Ovary (tissue), 9 donors: ENCODE results near the gene C19orf12. TPM values are rescaled to one million over a fixed set of nuclear protein-coding genes. Genes with fewer than 3 reads are reported as not detected.

Experiments
- DNase-seq, 5 donors: peaks; one replicate each; pipeline ENCODE4 v3.0.0-alpha.2; 2019 to 2020
- H3K27ac ChIP-seq, 2 donors: fragments of 200-600 bp; one replicate each; pipeline versions ENCODE4 v1.5.1 to v1.8.0; 2019 to 2022
- H3K27me3 ChIP-seq: fragments of 200-600 bp; one replicate; pipeline ENCODE4 v1.8.0; 2022
- H3K36me3 ChIP-seq: fragments of 200-600 bp; sonication (generic); one replicate; pipeline ENCODE4 v1.5.1; 2019
- H3K4me1 ChIP-seq: one replicate; pipeline ENCODE4 v1.8.1; 2013; ENCODE audit warnings: mild to moderate bottlenecking, moderate library complexity; ENCODE audit not compliant: insufficient read depth
- H3K4me3 ChIP-seq: fragments of 200-600 bp; sonication (generic); one replicate; pipeline ENCODE4 v1.5.1; 2017
- H3K9me3 ChIP-seq, 2 donors: fragments of 200-600 bp in 1 of 2; sonication (generic) in 1 of 2; one replicate each; pipeline versions ENCODE4 v1.5.1 to v1.8.1; 2013 to 2019; ENCODE audit warnings: mild to moderate bottlenecking in 1 of 2, moderate library complexity in 1 of 2
- EP300 ChIP-seq: sonication (generic); formaldehyde crosslinking; IDR thresholded peaks from one replicate; pipeline ENCODE4 v1.6.1; 2017; ENCODE audit warnings: antibody characterized with exemption
- POLR2A ChIP-seq: fragments of 450-650 bp; IDR thresholded peaks from one replicate; pipeline ENCODE4 v1.6.1; 2017; ENCODE audit warnings: antibody characterized with exemption, mild to moderate bottlenecking, moderate library complexity
- WGBS, 3 donors: extraction: QIAGEN DNeasy Blood & Tissue Kit in 1 of 3; methylation state at CpG; one replicate each; pipeline versions ENCODE4 v1.1.5 to v1.1.7; 2013 to 2017; 5-methylcytosine and 5-hydroxymethylcytosine counted together
- intact Hi-C, 4 donors: fragments of 100-400 bp; cut with DNase I; formaldehyde crosslinking; loops; one replicate each; pipeline versions ENCODE4 v1.11.0 to v1.15.1; 2022 to 2023
- polyA plus RNA-seq, 2 donors: library from polyadenylated mRNA; stranded (reverse); fragments of 200-250 nt in 1 of 2; fragments of 350-450 nt in 1 of 2; fragmentation: Illumina TruSeq in 1 of 2; extraction: RNeasy Lipid Tissue Mini Kit (QIAGEN cat#74804) in 1 of 2; gene quantifications; one replicate each; pipeline ENCODE4 v1.2.3, GENCODE V29; 2013 to 2014
- total RNA-seq, 7 donors: library from RNA; depleted of rRNA in 2 of 7; stranded (reverse); fragments of >200 nt in 2 of 7; fragmentation: NEBNext Ultra II Directional in 3 of 7; extraction: Animal tissue kit (Norgen Biotek cat#: 25700) in 3 of 7; gene quantifications; one replicate each; pipeline versions ENCODE4 v1.1.0 to v1.2.4, GENCODE V29; 2016 to 2023
- TF ChIP-seq, protein P1 (sequence below), 3 donors: fragments of 450-650 bp in 2 of 3; fragments of 200-600 bp in 1 of 3; IDR thresholded peaks; one replicate each; pipeline versions ENCODE4 v1.5.1 to v1.8.0; 2016 to 2022; ENCODE audit warnings: antibody characterized with exemption in 3 of 3, mild to moderate bottlenecking in 1 of 3
- donor health status: DM: no; HTN: no; CAD: no; lungs with moderate emphysema.
- donor health status: DM: no; HTN: no; CAD: no.
- donor health status: Bipolar disorder and iron deficiency.
- donor health status: DM: yes; HTN: yes; CAD: no.
- donor health status: DM: no; HTN: no; CAD: no.
- donor health status: DM: yes; HTN: yes; CAD: no.

The C19orf12 gene
- total and polyA plus RNA-seq, 9 donors, result 15.6 to 33.6 (median 24.1) TPM

DNA sequence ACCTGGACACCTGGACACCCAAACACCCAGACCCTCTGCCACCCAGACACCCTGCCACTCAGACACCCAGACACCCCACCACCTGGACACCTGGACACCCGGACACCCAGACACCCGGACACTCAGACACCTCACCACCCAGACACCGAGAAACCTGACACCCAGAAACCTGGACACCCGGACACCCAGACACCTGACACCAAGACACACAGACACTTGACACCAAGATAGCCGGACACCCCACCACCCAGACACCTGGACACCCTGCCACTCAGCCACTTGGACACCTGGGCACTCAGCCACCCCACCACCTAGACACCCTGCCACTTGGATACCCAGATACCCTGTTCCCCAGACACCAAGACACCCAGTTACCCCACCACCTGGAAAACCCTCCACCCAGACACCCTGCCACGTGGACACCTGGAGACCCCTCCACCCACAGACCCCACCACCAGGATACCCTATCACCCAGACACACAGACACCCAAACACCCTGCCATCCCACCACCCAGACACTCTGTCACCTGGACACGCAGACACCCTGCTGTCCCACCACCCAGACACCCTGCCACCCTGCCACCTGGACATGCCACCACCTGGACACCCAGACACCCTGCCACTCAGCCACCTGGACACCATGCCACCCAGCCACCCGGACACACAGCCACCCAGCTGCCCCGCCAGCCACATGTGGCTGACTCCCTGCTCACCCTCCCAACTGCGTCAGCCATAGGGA is 17.4 kb downstream of the C19orf12 start:
- no peaks in the 10 kb centered on the region for H3K36me3 ChIP-seq
- 79 to 88% (median 82%) methylated on average over 7 to 10 of the region's 10 CpGs for WGBS, 3 donors
- DNase-seq, result no peak
- no peaks in the 10 kb centered on the region for H3K9me3 ChIP-seq
- no peaks in the 10 kb centered on the region for H3K4me1 ChIP-seq
- TF ChIP-seq EP300 (no peak), POLR2A (no peak)
- TF ChIP-seq, protein P1, sequence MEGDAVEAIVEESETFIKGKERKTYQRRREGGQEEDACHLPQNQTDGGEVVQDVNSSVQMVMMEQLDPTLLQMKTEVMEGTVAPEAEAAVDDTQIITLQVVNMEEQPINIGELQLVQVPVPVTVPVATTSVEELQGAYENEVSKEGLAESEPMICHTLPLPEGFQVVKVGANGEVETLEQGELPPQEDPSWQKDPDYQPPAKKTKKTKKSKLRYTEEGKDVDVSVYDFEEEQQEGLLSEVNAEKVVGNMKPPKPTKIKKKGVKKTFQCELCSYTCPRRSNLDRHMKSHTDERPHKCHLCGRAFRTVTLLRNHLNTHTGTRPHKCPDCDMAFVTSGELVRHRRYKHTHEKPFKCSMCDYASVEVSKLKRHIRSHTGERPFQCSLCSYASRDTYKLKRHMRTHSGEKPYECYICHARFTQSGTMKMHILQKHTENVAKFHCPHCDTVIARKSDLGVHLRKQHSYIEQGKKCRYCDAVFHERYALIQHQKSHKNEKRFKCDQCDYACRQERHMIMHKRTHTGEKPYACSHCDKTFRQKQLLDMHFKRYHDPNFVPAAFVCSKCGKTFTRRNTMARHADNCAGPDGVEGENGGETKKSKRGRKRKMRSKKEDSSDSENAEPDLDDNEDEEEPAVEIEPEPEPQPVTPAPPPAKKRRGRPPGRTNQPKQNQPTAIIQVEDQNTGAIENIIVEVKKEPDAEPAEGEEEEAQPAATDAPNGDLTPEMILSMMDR (IDR thresholded peaks at IDR 0.05), result no peak
- H3K27me3 ChIP-seq, result no peaks in the 10 kb centered on the region
- no peak overlapping the region for H3K4me3 ChIP-seq
- intact Hi-C loops, result no loop called here
- H3K27ac ChIP-seq, result no peak overlapping the region

DNA sequence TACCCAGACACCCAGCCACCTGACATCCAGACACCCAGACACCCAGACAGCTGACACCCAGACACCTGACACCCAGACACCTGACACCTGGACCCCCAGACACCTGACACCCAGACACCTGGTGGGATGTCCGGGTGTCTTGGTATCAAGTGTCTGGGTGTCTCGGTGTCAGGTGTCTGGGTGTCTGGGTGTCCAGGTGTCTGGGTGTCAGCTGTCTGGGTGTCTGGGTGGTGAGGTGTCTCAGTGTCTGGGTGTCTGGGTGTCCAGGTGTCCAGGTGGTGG is 18.6 kb downstream of the C19orf12 start:
- Histone ChIP-seq H3K36me3 (no peaks in the 10 kb centered on the region), H3K4me1 (no peaks in the 10 kb centered on the region), H3K9me3 (no peaks in the 10 kb centered on the region), H3K27ac (no peak overlapping the region), H3K27me3 (no peaks in the 10 kb centered on the region), H3K4me3 (no peak overlapping the region)
- 48 to 100% (median 55%) methylated on average over 2 of the region's 2 CpGs for WGBS, 3 donors
- DNase-seq, result no peak
- intact Hi-C loops, result no loop called here
- TF ChIP-seq EP300, result no peak

DNA sequence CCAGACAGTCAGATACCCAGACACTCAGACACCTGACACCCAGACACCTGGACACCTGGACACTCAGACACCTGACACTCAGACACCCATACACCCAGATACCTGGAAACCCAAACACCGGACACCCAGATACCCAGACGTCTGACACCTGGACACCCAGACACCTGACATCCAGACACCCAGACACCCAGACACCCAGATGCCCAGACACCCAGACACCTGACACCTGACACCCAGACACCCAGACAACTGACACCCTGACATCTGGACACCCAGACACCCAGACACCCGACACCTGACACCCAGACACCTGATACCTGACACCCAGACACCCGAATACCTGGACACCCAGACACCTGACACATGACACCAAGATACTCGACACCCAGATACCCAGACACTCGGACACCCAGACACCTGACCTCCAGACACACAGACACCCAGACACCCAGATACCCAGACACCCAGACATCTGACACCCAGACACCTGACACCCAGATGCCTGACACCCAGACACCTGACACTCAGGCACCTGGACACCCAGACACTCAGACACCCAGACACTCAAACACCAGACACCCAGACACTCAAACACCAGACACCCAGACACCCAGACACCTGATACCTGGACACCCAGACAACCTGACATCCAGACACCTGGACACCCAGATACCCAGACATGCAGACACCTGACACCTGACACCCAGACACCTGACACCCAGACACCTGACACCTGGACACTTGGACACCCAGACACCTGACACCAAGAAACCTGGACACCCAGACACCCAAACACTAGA is 19.1 kb downstream of the C19orf12 start:
- Histone ChIP-seq H3K36me3 (no peaks in the 10 kb centered on the region), H3K27ac (no peak overlapping the region), H3K9me3 (no peaks in the 10 kb centered on the region), H3K4me1 (no peaks in the 10 kb centered on the region), H3K27me3 (no peaks in the 10 kb centered on the region), H3K4me3 (no peak overlapping the region)
- intact Hi-C loops, result no loop called here
- TF ChIP-seq, protein P1 (IDR thresholded peaks at IDR 0.05), result no peak
- TF ChIP-seq EP300 (no peak), POLR2A (no peak)
- 74 to 93% (median 80%) methylated on average over 6 of the region's 6 CpGs for WGBS, 3 donors
- DNase-seq, result no peak

DNA sequence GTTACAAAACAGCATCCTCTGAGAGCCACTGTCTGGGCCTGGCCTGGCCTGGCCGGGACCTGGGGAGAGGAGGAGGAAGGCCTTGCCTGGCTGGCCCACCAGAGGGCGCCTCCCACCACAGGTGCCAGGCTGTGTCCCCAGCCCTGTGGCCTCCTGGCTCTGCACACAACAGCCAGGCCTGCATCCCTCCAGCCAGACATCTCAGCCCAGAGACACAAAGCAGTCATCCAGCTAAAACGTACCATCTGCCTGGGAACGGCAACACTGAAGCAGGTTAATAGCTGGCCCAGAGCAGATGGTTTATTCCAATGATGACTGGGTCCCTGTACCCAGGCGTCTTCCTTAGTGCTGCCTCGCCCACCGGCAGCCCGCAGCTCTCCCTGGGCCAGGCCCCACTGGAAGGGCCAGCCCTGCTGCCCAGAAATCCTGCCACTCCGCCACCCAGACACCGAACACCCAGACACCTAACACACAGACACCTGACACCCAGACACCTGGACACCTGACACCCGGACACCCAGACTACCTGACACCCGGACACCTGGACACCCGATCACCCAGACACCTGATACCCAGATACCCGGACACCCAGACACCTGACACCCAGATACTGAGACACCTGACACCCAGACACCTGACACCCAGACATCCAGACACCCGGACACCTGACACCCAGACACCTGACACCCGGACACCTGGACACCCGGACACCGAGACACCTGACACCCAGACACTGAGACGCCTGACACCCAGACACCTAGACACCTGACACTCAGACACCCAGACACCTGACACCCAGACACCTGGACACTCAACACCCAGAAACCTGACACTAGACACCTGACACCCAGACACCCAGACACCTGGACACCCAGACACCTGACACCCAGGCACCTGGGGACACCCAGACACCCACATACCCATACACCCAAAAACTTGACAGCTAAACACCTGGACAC is 20.1 kb downstream of the C19orf12 start:
- no peak for TF ChIP-seq EP300
- TF ChIP-seq, protein P1 (IDR thresholded peaks at IDR 0.05), result peak; percentile 47 to 67 (median 56)
- no peak for TF ChIP-seq POLR2A
- peak; percentile 66 to 82 (median 75) for DNase-seq
- H3K9me3 ChIP-seq, result no peaks in the 10 kb centered on the region
- no peaks in the 10 kb centered on the region for H3K36me3 ChIP-seq
- no peak overlapping the region for H3K27ac ChIP-seq
- no peaks in the 10 kb centered on the region for H3K27me3 ChIP-seq
- no peaks in the 10 kb centered on the region for H3K4me1 ChIP-seq
- no peak overlapping the region for H3K4me3 ChIP-seq
- intact Hi-C loops, result no loop called here
- WGBS, 3 donors, result 66 to 76% (median 67%) methylated on average over 18 to 19 of the region's 19 CpGs
